DND-41 (cell line): ENCODE results near the gene CHMP4B.

ENCODE experiments used
- ATAC-seq: fragments of 200-7000 bp; cut with Tn5 transposase; 3 replicates; pipeline ENCODE4 v1.9.1; 2021; ENCODE audit warnings: low read depth; ENCODE audit not compliant: insufficient read depth
- DNase-seq: peaks from one replicate; pipeline ENCODE4 v3.0.0-alpha.2; 2020
- H2AFZ ChIP-seq: 2 replicates; pipeline ENCODE4 v1.6.0; 2012; ENCODE audit warnings: low read depth, low read length
- H3K27ac ChIP-seq: 2 replicates; pipeline ENCODE4 v1.5.1; 2012; ENCODE audit warnings: low read length, inconsistent platforms
- H3K27me3 ChIP-seq: fragments of 200-600 bp; sonication (generic); 2 replicates; pipeline ENCODE4 v1.6.0; 2012; ENCODE audit warnings: low read length, mild to moderate bottlenecking, inconsistent platforms; ENCODE audit not compliant: insufficient read depth, poor library complexity
- H3K36me3 ChIP-seq: 2 replicates; pipeline ENCODE4 v1.5.1; 2012; ENCODE audit warnings: low read length, inconsistent platforms; ENCODE audit not compliant: insufficient read depth
- H3K4me1 ChIP-seq: 2 replicates; pipeline ENCODE4 v1.5.1; 2012; ENCODE audit warnings: mild to moderate bottlenecking, low read length; ENCODE audit not compliant: insufficient read depth
- H3K4me2 ChIP-seq: 2 replicates; pipeline ENCODE4 v1.6.0; 2012; ENCODE audit warnings: mild to moderate bottlenecking, moderate library complexity, low read length, inconsistent platforms; ENCODE audit not compliant: insufficient read depth
- H3K4me3 ChIP-seq, 2 experiments: fragments of 200-600 bp in 1 of 2; shearing (Covaris generic) in 1 of 2; 2 replicates each; pipeline ENCODE4 v1.5.1; 2012 to 2016; ENCODE audit warnings: inconsistent platforms in 2 of 2, low read length in 2 of 2, mild to moderate bottlenecking in 2 of 2, low read depth in 1 of 2, moderate library complexity in 1 of 2
- H3K79me2 ChIP-seq: 2 replicates; pipeline ENCODE4 v1.6.0; 2012; ENCODE audit warnings: low read length, inconsistent platforms; ENCODE audit not compliant: insufficient read depth
- H3K9ac ChIP-seq: 2 replicates; pipeline ENCODE4 v1.6.0; 2012; ENCODE audit warnings: low read depth, mild to moderate bottlenecking, inconsistent platforms, low read length, moderate library complexity
- H3K9me3 ChIP-seq: 2 replicates; pipeline ENCODE4 v1.5.1; 2012; ENCODE audit warnings: low read length, moderate library complexity, mild to moderate bottlenecking, inconsistent platforms; ENCODE audit not compliant: insufficient read depth, severe bottlenecking
- H4K20me1 ChIP-seq: 2 replicates; pipeline ENCODE4 v1.6.0; 2012; ENCODE audit warnings: low read length; ENCODE audit not compliant: insufficient read depth
- CTCF ChIP-seq: IDR thresholded peaks from 2 replicates; pipeline ENCODE4 v1.5.1; 2012; ENCODE audit warnings: borderline replicate concordance, low read length, moderate library complexity, mild to moderate bottlenecking; ENCODE audit not compliant: poor library complexity, severe bottlenecking; ENCODE audit errors: extremely low read depth
- EZH2 ChIP-seq: IDR thresholded peaks from 3 replicates; pipeline ENCODE4 v1.6.1; 2012; ENCODE audit warnings: borderline replicate concordance, low read depth, mild to moderate bottlenecking, moderate library complexity, low read length, inconsistent platforms; ENCODE audit not compliant: severe bottlenecking

The CHMP4B gene

GRCh38 chr20:33817411-33817810, 6.3 kb downstream of the CHMP4B start:
- H3K4me3 ChIP-seq: no peak overlapping the region
- no peaks in the 10 kb centered on the region for H3K9me3 ChIP-seq
- no peak for DNase-seq
- no peak overlapping the region for H2AFZ ChIP-seq
- H3K79me2 ChIP-seq: peaks cover 97% of the 10 kb centered on the region
- no peak overlapping the region for H3K27ac ChIP-seq
- peaks cover 24% of the 10 kb centered on the region for H3K36me3 ChIP-seq
- H3K27me3 ChIP-seq: no peaks in the 10 kb centered on the region
- H3K9ac ChIP-seq: no peak overlapping the region
- H4K20me1 ChIP-seq: peaks cover 76% of the 10 kb centered on the region
- TF ChIP-seq CTCF (no peak), EZH2 (no peak)
- no peak overlapping the region for H3K4me2 ChIP-seq
- H3K4me1 ChIP-seq: peaks cover 31% of the 10 kb centered on the region
- no peak for ATAC-seq

DNA sequence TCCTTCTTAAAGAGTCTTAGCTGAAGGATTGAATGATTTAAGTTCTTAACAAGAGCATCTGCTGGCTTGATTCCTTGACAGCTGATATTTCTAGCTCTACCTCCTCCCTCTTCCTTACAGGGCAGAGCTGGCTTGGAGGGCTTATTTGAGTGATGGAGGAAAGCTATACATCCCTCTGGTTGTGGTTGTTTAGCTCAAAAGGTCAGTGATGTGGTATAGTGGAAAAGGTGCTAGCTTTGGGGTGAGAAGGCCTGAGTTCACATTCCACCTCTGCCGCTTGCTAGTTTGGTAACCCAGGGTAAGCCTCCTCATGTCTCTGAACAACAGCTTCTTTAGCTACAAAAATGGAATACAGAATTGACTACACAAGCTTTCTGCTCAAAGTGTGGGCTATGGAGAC, 8.3 kb downstream of the CHMP4B start:
- Histone ChIP-seq H2AFZ (no peak overlapping the region), H3K4me3 (no peak overlapping the region), H3K79me2 (peaks cover 96% of the 10 kb centered on the region), H3K9ac (no peak overlapping the region), H3K4me2 (no peak overlapping the region), H3K27ac (no peak overlapping the region), H3K36me3 (peaks cover 28% of the 10 kb centered on the region), H4K20me1 (peaks cover 75% of the 10 kb centered on the region), H3K4me1 (peaks cover 12% of the 10 kb centered on the region), H3K27me3 (no peaks in the 10 kb centered on the region), H3K9me3 (no peaks in the 10 kb centered on the region)
- DNase-seq: no peak
- ATAC-seq: no peak
- no peak for TF ChIP-seq CTCF
- TF ChIP-seq EZH2: no peak

GRCh38 chr20:33820362-33820761, 9.2 kb downstream of the CHMP4B start:
- peaks cover 96% of the 10 kb centered on the region for H3K79me2 ChIP-seq
- ATAC-seq (no peak), DNase-seq (no peak)
- peaks cover 18% of the 10 kb centered on the region for H3K36me3 ChIP-seq
- no peak overlapping the region for H3K4me3 ChIP-seq
- no peak overlapping the region for H2AFZ ChIP-seq
- no peak overlapping the region for H3K9ac ChIP-seq
- TF ChIP-seq CTCF (no peak), EZH2 (no peak)
- peaks cover 4% of the 10 kb centered on the region for H3K4me1 ChIP-seq
- H3K4me2 ChIP-seq: no peak overlapping the region
- no peak overlapping the region for H3K27ac ChIP-seq
- peaks cover 76% of the 10 kb centered on the region for H4K20me1 ChIP-seq
- H3K27me3 ChIP-seq: no peaks in the 10 kb centered on the region
- H3K9me3 ChIP-seq: no peaks in the 10 kb centered on the region

DNA sequence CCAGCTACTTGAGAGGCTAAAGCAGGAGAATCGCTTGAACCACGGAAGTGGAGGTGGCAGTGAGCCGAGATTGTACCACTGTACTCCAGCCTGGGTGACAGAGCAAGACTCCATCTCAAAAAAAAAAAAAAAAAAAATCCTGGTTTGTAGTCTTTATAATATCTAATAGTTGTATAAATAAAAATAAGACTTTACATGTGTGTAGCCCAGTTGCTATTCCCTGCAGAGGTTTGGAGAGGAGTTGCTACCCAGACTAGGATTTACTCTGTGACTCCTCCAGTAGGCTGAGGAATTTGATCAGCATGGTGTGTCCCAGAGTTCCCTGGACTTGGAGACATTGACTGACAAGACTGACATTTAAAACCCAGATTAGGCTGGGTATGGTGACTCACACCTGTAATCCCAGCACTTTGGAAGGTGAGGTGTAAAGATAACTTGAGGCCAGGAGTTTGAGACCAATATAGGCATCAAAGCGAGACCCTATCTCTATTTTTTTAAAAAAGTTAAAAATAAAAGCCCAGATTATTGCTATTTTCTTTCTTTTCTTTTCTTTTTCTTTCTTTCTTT, 10.2 kb downstream of the CHMP4B start:
- H3K27me3 ChIP-seq: no peaks in the 10 kb centered on the region
- H3K9ac ChIP-seq: no peak overlapping the region
- no peak overlapping the region for H3K4me2 ChIP-seq
- H3K27ac ChIP-seq: no peak overlapping the region
- H3K4me1 ChIP-seq: no peaks in the 10 kb centered on the region
- H3K36me3 ChIP-seq: peaks cover 11% of the 10 kb centered on the region; the same call in 1 of the 2 replicates
- no peak for ATAC-seq
- H3K9me3 ChIP-seq: no peaks in the 10 kb centered on the region
- TF ChIP-seq CTCF (no peak), EZH2 (no peak)
- no peak for DNase-seq
- H2AFZ ChIP-seq: no peak overlapping the region
- H4K20me1 ChIP-seq: peaks cover 76% of the 10 kb centered on the region
- peaks cover 96% of the 10 kb centered on the region for H3K79me2 ChIP-seq
- no peak overlapping the region for H3K4me3 ChIP-seq
